Stimulated activated CD4-positive, alpha-beta T cell treated with anti-CD3 and anti-CD28 coated beads, Interleukin-1b, Interleukin-23, amount 100 ng/mL, for 4 hours (primary cell): ENCODE data around the gene AOC3.
"Not testable (repeated sequence)": the region's sequence is repeated elsewhere in the genome, so short reads cannot be mapped to it uniquely, and the experiment has no call there.

ENCODE experiments used
- DNase-seq, 2 donors: peaks; one replicate each; pipeline ENCODE4 v3.0.0-alpha.2; 2020; ENCODE audit warnings: low read depth in 2 of 2

Gene AOC3

DNA sequence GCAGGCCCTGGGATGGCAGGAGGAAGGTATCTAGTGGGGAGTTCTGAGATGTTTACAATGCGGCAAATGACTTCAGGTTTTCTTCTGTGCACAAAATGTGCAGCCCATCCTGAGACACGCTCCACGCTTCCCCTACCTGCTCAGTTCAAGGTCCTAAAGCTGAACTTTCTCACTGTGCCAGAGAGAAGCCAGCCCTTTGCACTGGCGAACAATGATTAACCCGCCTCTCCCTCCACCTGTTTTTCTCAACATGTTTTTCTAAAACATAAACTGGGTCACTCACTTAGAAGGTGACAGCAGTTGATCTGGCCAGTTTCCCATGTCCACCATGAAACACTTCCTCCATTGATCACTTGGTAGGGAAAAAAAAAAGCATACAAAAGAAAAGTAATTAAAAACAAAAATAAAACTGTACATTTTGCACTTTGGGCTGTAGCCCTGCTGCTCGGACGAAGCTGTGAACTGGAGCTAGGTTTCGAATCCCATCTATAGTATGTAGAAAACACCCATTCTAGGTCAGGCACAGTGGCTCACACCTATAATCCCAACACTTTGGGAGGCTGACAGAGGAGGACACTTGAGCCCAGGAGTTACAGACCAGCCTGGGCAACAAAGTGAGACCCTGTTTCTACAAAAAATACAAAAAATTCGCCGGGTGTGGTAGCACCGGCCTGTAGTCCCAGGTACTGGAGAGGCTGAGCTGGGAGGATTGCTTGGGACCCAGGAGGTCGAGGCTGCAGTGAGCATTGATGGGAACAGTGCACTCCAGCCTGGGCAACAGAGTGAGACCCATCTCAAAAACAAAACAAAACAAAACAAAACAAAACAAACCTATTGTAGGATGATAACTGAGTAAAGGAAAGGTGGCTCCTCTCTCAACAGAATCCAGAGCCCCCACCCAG, 43.5 kb downstream of the AOC3 start:
- no peak for DNase-seq

DNA sequence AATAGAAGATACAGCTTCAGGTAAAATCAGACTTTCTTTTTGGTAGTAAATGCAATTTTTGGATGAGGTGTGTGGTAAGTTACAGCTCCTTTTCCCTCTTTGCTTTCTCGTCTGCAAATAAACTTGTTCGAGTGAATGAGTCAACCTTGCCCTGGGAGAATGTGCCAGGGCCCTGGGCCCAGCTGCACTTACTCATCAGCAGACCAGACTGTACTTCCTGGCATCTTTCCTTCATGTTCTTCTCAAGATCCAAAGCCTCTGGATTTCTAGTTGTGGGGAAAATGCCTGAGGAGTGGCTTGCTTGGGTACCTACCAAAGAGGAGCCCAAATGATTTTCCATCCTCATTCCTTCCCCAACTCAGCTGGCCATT, 44.2 kb downstream of the AOC3 start:
- no peak for DNase-seq

DNA sequence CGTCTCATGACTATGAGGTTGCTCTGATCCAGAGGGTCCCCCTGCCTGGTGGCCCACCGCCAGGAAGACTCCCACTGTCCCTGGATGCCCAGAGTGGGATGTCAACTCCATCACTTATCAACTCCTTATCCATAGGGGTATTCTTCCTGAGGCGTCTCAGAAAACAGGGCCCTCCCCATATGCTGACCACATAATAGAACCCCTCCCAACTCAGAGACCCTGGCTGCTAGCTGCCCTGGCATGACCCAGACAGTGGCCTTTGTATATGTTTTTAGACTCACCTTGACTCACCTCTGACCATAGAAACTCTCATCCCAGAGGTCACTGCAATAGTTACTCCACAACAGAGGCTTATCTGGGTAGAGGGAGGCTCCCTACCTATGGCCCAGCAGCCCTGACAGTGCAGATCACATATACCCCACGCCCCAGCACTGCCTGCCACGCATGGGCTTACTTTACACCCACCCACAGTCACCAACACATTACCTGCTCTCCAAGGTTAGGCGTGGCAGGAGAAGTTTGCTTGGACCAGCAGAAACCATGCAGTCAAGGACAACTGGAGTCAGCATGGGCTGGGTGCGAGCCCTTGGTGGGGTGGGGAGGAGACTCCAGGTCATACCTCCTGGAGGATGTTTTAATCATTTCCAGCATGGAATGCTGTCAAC, 47.3 kb downstream of the AOC3 start:
- DNase-seq = no peak

DNA sequence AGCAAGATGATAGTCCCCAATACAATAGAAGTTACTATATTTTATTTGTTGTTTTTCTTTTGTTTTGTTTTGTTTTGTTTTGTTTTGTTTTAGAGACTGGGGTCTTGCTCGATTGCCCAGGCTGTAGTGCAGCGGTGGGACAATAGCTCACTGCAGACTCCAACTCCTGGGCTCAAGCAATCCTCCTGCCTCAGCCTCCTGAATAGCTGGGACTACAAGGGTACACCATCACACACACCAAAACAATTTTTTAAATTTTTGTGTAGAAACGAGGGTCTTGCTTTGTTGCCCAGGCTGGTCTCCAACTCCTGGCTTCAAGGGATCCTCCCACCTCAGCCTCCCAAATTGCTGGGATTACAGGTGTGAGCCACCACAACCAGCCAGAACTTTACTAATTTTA, 49.0 kb downstream of the AOC3 start:
- not testable (repeated sequence) for DNase-seq

DNA sequence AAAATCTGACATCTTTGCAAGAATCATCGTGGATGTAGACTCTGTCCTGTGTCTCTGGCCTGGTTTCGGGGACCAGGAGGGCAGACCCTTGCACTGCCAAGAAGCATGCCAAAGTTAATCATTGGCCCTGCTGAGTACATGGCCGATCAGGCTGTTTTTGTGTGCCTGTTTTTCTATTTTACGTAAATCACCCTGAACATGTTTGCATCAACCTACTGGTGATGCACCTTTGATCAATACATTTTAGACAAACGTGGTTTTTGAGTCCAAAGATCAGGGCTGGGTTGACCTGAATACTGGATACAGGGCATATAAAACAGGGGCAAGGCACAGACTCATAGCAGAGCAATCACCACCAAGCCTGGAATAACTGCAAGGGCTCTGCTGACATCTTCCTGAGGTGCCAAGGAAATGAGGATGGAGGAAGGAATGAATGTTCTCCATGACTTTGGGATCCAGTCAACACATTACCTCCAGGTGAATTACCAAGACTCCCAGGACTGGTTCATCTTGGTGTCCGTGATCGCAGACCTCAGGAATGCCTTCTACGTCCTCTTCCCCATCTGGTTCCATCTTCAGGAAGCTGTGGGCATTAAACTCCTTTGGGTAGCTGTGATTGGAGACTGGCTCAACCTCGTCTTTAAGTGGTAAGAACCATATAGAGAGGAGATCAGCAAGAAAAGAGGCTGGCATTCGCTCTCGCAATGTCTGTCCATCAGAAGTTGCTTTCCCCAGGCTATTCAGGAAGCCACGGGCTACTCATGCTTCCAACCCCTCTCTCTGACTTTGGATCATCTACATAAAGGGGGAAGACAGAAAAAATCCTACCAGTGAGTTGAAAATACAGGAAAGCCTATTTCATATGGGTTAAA, 49.7 kb downstream of the AOC3 start, which contains the start of gene G6PC1:
Gene G6PC1, plus strand, starts transcription at position 340 of the 872 bp plus-strand sequence. Its CDS starts 78 bp downstream, at position 418.
- no peak for DNase-seq

DNA sequence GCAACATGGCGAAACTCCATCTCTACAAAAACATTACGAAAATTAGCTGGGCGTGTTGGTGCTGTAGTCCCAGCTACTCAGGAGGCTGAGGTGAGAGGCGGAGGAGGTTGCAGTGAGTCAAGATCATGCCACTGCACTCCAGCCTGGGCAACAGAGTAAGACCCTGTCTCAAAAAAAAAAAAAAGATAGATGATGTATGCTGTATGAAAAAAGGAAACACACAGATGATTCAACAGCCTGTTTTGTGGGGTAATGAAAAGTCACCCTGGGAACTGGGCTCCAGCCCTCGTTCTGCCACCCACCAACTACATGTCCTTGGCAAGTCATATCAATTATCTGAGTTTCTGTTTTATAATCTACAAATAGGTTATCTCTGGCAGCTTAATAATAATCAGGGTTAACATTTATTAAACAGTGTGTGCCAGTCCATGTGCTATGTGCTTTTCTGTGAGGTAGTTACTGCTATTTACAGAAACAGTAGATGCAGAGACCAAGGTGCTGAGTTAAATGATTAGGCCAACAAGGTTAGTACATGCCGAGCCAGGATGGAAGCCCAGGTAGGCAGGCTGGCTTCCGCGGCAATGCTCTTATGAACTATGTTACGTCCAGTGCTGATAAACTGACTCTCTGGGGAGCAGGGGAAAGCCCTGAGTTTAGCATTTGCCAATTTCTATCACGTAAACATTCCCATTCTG, 50.7 kb downstream of the AOC3 start:
- no peak for DNase-seq

DNA sequence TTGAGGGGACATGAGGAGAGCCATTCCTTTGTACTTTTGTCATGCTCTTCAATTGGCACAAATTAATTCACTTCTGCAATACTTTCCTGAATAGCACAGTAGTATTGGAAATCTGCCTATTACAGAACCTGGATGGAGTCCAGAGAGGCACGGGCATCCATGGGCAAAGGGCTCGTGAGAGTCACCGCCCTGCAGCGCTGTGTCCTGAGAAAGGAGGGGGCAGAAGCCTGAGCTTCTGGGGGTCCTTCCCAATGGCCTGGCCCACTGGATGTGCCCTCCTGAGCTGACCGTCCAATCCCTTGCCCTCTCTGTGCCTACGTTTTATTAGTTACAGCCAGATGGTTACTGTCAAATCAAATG, 53.1 kb downstream of the AOC3 start:
- no peak for DNase-seq

DNA sequence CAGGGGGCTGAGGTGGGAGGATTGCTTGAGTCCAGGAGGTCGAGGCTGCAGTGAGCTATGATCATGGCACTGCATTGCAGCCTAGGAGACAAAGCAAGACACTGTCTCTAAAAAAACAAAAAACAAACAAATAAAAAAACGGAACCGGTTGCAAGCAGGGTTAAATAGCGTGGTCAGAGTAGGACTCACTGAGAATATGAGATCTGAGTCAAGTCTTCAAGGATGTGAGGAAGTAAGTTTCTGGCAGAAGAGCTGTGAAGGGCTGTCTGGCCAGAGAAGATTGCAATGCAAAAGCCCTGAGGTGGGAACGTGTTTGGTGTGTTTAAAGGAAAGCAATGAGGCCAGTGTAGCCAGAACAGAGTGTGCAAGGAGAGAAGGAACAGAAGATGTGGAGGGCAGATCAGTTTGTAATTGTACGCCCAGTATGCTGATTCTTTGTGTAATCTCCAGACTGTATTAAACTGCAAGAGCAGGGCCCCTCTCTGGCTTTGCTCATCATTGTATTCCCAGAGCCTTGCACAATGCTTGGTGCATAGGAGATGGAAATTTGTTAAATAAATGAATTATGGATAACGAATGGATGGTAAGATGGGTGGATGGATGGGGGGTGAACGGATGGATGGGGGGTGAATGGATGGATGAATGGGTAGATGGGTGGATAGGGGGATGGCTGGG, 55.9 kb downstream of the AOC3 start:
- no peak for DNase-seq
